NB4 (cell line): Measurements from ENCODE around the gene GPR158.

Experiments used
- CTCF ChIP-seq: IDR thresholded peaks from one replicate; pipeline ENCODE4 v1.5.1; 2012; ENCODE audit warnings: low read depth, low read length
- MAX ChIP-seq: IDR thresholded peaks from 2 replicates; pipeline ENCODE4 v1.6.1; 2011; ENCODE audit warnings: low read depth, low read length
- MYC ChIP-seq: IDR thresholded peaks from 2 replicates; pipeline ENCODE4 v1.6.1; 2011; ENCODE audit warnings: low read depth, low read length
- POLR2A ChIP-seq: IDR thresholded peaks from 2 replicates; pipeline ENCODE4 v1.6.1; 2011; ENCODE audit warnings: mild to moderate bottlenecking; ENCODE audit not compliant: insufficient read length; ENCODE audit errors: extremely low read depth

GRCh38 chr10:25555865-25556264 is 381.1 kb downstream of the GPR158 start:
- TF ChIP-seq POLR2A, result no peak
- no peak for TF ChIP-seq CTCF
- TF ChIP-seq MYC, result no peak
- no peak for TF ChIP-seq MAX
